Thoracic aorta (tissue), 2 donors: ENCODE measurements around the gene CLDND1. TPM values are rescaled to one million over a fixed set of nuclear protein-coding genes. Genes with fewer than 3 reads are reported as not detected.

Source experiments
- ATAC-seq: fragments of 150-250 bp; one replicate; pipeline ENCODE4 v1.8.0; 2017; ENCODE audit warnings: low read depth; ENCODE audit not compliant: insufficient number of reproducible peaks, low FRiP score
- DNase-seq: peaks from one replicate; pipeline ENCODE4 v3.0.0-alpha.2; 2020; ENCODE audit warnings: low spot score
- H3K27ac ChIP-seq, 2 donors: fragments of 200-600 bp; sonication (generic); 1 replicate in 1 of 2; 2 replicates in 1 of 2; pipeline ENCODE4 v1.5.1; 2016; ENCODE audit warnings: mild to moderate bottlenecking in 2 of 2, moderate library complexity in 2 of 2
- H3K27me3 ChIP-seq: fragments of 200-600 bp; sonication (generic); replicated peaks from 2 replicates; pipeline ENCODE4 v1.6.0; 2016; ENCODE audit warnings: mild to moderate bottlenecking; ENCODE audit not compliant: insufficient read depth
- H3K36me3 ChIP-seq: fragments of 200-600 bp; sonication (generic); one replicate; pipeline ENCODE4 v1.5.1; 2016
- H3K4me1 ChIP-seq, 2 donors: fragments of 200-600 bp; sonication (generic); 1 replicate in 1 of 2; 2 replicates in 1 of 2; pipeline versions ENCODE4 v1.5.1 to v1.6.0; 2016; ENCODE audit warnings: low read depth in 2 of 2, mild to moderate bottlenecking in 1 of 2; ENCODE audit not compliant: control insufficient read depth in 1 of 2
- H3K4me3 ChIP-seq: fragments of 200-600 bp; sonication (generic); 2 replicates; pipeline ENCODE4 v1.5.1; 2016; ENCODE audit warnings: mild to moderate bottlenecking
- H3K9me3 ChIP-seq: fragments of 200-600 bp; sonication (generic); 2 replicates; pipeline ENCODE4 v1.5.1; 2016
- total RNA-seq, 2 donors: library from RNA; depleted of rRNA; stranded (reverse); fragments of >200 nt; gene quantifications; one replicate each; pipeline versions ENCODE4 v1.1.0 to v1.2.3, GENCODE V29; 2016
- TF ChIP-seq, protein P1 (sequence below): fragments of 200-600 bp; sonication (generic); IDR thresholded peaks from one replicate; pipeline ENCODE4 v1.5.1; 2019; ENCODE audit warnings: antibody characterized with exemption

The CLDND1 gene
- total RNA-seq, 2 donors from 2014 or later, result 134 to 175 TPM

DNA sequence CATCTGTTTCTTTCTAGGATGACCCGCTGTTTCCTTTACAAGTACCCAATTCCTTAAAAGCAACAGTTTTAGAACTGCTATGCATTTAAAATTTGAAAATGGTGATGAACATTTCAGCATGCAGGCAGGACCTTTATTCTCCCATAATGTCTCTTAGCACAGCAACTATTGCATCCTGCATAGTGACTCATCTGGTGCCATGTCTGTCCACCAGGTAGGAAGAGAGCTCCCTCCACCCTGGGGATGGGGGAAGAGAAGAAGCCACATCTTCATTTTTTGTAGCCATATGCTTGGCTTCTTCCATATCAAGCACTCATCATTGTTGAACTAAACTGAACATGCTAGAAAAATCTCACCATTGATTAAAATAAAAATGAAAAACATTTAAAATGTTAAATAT, 19.0 kb upstream of the CLDND1 start:
- TF ChIP-seq, protein P1, sequence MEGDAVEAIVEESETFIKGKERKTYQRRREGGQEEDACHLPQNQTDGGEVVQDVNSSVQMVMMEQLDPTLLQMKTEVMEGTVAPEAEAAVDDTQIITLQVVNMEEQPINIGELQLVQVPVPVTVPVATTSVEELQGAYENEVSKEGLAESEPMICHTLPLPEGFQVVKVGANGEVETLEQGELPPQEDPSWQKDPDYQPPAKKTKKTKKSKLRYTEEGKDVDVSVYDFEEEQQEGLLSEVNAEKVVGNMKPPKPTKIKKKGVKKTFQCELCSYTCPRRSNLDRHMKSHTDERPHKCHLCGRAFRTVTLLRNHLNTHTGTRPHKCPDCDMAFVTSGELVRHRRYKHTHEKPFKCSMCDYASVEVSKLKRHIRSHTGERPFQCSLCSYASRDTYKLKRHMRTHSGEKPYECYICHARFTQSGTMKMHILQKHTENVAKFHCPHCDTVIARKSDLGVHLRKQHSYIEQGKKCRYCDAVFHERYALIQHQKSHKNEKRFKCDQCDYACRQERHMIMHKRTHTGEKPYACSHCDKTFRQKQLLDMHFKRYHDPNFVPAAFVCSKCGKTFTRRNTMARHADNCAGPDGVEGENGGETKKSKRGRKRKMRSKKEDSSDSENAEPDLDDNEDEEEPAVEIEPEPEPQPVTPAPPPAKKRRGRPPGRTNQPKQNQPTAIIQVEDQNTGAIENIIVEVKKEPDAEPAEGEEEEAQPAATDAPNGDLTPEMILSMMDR, result no peak
- no peak overlapping the region for H3K4me3 ChIP-seq
- no peaks in the 10 kb centered on the region for H3K36me3 ChIP-seq
- H3K4me1 ChIP-seq, result no peaks in the 10 kb centered on the region
- DNase-seq, result no peak
- no peaks in the 10 kb centered on the region for H3K27me3 ChIP-seq
- no peak for ATAC-seq
- H3K27ac ChIP-seq, result no peak overlapping the region
- H3K9me3 ChIP-seq, result no peaks in the 10 kb centered on the region

DNA sequence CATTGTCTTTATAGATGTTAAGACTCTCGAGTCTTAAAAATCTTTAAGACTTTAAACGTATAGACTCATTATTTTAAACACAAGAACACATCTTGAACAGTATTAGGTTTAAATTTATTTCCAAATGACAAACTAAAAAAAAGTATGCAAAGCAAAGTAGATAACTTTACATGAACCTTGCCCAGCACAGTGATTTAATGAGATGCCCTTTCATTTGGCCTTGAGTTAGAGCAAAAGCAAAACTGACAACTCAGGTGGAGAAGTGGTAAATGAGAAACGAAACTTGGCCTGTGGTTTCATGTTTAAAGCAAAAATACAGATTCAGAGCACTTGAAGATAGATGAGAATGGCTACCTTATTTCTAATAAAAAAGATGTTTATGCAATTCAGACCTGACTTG, 17.6 kb upstream of the CLDND1 start:
- ATAC-seq (no peak), DNase-seq (no peak)
- TF ChIP-seq, protein P1, result no peak
- H3K4me1 ChIP-seq, result no peaks in the 10 kb centered on the region
- H3K27me3 ChIP-seq, result no peaks in the 10 kb centered on the region
- H3K36me3 ChIP-seq, result no peaks in the 10 kb centered on the region
- H3K9me3 ChIP-seq, result no peaks in the 10 kb centered on the region
- no peak overlapping the region for H3K27ac ChIP-seq
- H3K4me3 ChIP-seq, result no peak overlapping the region

DNA sequence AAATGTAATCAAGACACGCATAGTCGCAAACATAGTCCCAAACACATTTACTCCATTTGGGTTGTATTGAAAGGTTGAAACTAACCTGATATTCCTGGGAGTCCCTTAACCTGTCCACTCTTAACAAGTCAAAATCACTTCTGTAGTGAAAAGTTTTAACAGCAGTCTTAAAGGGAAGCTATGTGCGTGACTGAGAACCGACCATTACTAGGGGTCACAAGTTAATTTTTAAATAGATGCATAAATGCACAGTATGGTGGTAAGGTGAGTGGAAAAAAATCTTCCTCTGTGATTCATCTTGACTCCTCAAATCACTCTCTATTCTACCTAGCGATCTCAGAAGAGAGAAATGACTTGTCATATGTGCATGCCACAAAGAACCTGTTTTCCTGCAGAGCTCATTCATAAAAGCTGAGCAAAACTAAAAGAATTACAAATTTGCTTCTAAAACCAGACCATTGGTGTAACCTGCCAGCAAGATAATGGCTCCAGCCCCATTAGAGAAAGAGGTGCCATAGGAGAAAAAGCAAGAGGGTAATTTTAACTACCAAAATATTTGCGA, 13.8 kb upstream of the CLDND1 start:
- Histone ChIP-seq H3K4me3 (no peak overlapping the region), H3K36me3 (no peaks in the 10 kb centered on the region), H3K4me1 (no peaks in the 10 kb centered on the region), H3K27me3 (no peaks in the 10 kb centered on the region), H3K27ac (no peak overlapping the region), H3K9me3 (no peaks in the 10 kb centered on the region)
- DNase-seq (no peak), ATAC-seq (no peak)
- TF ChIP-seq, protein P1, result no peak

GRCh38 chr3:98534734-98535133, 12.0 kb upstream of the CLDND1 start:
- H3K27me3 ChIP-seq, result no peaks in the 10 kb centered on the region
- ATAC-seq, result no peak
- TF ChIP-seq, protein P1, result no peak
- no peaks in the 10 kb centered on the region for H3K4me1 ChIP-seq
- DNase-seq, result no peak
- no peaks in the 10 kb centered on the region for H3K36me3 ChIP-seq
- H3K9me3 ChIP-seq, result no peaks in the 10 kb centered on the region
- H3K27ac ChIP-seq, result no peak overlapping the region
- H3K4me3 ChIP-seq, result no peak overlapping the region

DNA sequence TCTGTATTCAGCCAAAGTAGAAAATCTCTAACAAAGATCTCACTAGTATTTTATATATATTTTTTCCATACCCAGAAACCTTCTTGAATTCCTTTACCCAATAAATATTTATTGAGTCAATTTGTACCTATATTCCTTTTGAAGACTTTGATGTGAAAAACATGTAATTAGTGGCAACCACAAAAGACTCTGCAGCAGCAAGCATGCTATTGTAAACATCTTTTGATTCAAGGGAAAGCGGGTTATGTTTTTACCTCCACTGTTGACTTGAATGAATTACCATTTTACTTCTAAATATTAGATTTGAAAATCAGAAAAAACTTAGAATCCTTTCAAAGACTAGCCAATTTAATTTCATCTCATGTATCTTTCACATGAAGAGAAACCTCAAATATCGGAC, 11.5 kb upstream of the CLDND1 start:
- Histone ChIP-seq H3K9me3 (no peaks in the 10 kb centered on the region), H3K4me3 (no peak overlapping the region), H3K4me1 (no peaks in the 10 kb centered on the region), H3K36me3 (no peaks in the 10 kb centered on the region), H3K27me3 (no peaks in the 10 kb centered on the region), H3K27ac (no peak overlapping the region)
- DNase-seq, result no peak
- TF ChIP-seq, protein P1, result no peak
- ATAC-seq, result no peak
